Ishikawa (cell line): ENCODE results near the gene CD302.

Experiments used
- CEBPB ChIP-seq: IDR thresholded peaks from 2 replicates; pipeline ENCODE4 v1.6.1; 2012
- CREB1 ChIP-seq: IDR thresholded peaks from 2 replicates; pipeline ENCODE4 v1.6.1; 2012; ENCODE audit warnings: low read depth
- EGR1 ChIP-seq: IDR thresholded peaks from 2 replicates; pipeline ENCODE4 v1.6.1; 2012
- EP300 ChIP-seq: IDR thresholded peaks from 2 replicates; pipeline ENCODE4 v1.6.1; 2012; ENCODE audit warnings: borderline replicate concordance
- FOXM1 ChIP-seq: IDR thresholded peaks from 2 replicates; pipeline ENCODE4 v1.6.1; 2012; ENCODE audit warnings: low read depth, borderline replicate concordance
- NFIC ChIP-seq: IDR thresholded peaks from 2 replicates; pipeline ENCODE4 v1.6.1; 2012
- RAD21 ChIP-seq: IDR thresholded peaks from 2 replicates; pipeline ENCODE4 v1.6.1; 2012; ENCODE audit warnings: low read depth
- TAF1 ChIP-seq: IDR thresholded peaks from 2 replicates; pipeline ENCODE4 v1.6.1; 2012; ENCODE audit warnings: low read depth, mild to moderate bottlenecking
- TCF12 ChIP-seq: IDR thresholded peaks from 2 replicates; pipeline ENCODE4 v1.6.1; 2012; ENCODE audit warnings: low read depth
- TEAD4 ChIP-seq: IDR thresholded peaks from 2 replicates; pipeline ENCODE4 v1.6.1; 2012
- YY1 ChIP-seq: IDR thresholded peaks from 2 replicates; pipeline ENCODE4 v1.6.1; 2012; ENCODE audit warnings: low read depth
- ZBTB7A ChIP-seq: IDR thresholded peaks from 2 replicates; pipeline ENCODE4 v1.6.1; 2012; ENCODE audit warnings: low read depth
- TF ChIP-seq, protein P1 (sequence below): IDR thresholded peaks from 2 replicates; pipeline ENCODE4 v1.6.1; 2012
- TF ChIP-seq, protein P2 (sequence below): IDR thresholded peaks from 2 replicates; pipeline ENCODE4 v1.6.1; 2012
- TF ChIP-seq, protein P3 (sequence below): IDR thresholded peaks from 2 replicates; pipeline ENCODE4 v1.6.1; 2012; ENCODE audit warnings: low read depth, mild to moderate bottlenecking

Gene CD302

DNA sequence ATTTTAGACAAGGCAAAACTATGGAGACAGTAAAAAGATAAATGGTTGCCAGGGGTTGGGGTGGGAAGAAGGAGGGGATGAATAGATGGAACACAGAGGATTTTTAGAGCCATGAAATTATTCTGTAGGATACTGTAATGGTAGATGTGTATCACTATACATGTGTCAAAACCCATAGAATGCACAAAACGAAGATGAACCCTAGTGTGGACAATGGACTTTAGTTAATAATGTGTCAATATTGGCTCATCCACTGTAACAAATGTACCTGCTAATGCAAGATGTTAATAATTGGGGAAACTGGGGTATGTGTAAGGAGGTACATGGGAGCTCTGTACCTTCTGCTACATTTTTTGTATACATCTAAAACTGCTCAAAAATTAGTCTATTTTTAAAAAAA is 1.8 kb upstream of the CD302 start:
- TF ChIP-seq NFIC (no peak), EGR1 (no peak), TEAD4 (no peak), RAD21 (no peak), CEBPB (no peak), ZBTB7A (no peak), FOXM1 (no peak)
- TF ChIP-seq, protein P1, sequence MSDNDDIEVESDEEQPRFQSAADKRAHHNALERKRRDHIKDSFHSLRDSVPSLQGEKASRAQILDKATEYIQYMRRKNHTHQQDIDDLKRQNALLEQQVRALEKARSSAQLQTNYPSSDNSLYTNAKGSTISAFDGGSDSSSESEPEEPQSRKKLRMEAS = no peak
- TF ChIP-seq, protein P2, sequence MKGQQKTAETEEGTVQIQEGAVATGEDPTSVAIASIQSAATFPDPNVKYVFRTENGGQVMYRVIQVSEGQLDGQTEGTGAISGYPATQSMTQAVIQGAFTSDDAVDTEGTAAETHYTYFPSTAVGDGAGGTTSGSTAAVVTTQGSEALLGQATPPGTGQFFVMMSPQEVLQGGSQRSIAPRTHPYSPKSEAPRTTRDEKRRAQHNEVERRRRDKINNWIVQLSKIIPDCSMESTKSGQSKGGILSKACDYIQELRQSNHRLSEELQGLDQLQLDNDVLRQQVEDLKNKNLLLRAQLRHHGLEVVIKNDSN = no peak

DNA sequence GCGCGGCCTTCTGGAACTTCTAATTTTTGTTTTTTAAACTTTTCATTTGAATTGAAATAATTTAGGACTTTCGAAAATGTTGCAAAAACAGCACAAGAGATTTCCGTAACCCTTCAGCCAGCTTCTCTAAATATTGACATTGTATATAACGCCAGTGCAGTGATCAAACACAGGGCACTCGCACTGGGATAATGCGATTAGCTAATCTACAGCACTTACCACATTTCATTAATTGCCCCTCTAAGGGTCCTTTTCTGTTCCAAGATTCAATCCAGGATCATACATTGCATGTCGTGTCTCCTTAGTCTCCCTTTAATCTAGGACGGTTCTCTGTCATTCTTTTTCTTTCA is 343 bp upstream of the CD302 start:
- no peak for TF ChIP-seq YY1

DNA sequence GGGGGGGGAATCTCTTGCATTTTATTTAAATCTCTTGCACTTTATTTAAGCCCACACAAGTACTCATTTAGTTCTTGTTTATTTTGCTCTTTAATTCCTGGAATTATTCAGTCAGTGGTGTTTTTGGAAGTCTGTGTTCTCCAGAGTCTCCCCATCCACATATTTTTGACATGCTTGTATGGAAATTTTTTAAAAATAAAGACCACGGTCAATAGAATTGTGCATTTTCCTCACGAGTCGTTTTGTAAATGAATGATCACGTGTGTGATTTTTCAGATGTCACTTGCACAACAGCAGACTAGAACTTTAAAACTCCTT is 824 bp downstream of the CD302 start:
- TF ChIP-seq, protein P3, sequence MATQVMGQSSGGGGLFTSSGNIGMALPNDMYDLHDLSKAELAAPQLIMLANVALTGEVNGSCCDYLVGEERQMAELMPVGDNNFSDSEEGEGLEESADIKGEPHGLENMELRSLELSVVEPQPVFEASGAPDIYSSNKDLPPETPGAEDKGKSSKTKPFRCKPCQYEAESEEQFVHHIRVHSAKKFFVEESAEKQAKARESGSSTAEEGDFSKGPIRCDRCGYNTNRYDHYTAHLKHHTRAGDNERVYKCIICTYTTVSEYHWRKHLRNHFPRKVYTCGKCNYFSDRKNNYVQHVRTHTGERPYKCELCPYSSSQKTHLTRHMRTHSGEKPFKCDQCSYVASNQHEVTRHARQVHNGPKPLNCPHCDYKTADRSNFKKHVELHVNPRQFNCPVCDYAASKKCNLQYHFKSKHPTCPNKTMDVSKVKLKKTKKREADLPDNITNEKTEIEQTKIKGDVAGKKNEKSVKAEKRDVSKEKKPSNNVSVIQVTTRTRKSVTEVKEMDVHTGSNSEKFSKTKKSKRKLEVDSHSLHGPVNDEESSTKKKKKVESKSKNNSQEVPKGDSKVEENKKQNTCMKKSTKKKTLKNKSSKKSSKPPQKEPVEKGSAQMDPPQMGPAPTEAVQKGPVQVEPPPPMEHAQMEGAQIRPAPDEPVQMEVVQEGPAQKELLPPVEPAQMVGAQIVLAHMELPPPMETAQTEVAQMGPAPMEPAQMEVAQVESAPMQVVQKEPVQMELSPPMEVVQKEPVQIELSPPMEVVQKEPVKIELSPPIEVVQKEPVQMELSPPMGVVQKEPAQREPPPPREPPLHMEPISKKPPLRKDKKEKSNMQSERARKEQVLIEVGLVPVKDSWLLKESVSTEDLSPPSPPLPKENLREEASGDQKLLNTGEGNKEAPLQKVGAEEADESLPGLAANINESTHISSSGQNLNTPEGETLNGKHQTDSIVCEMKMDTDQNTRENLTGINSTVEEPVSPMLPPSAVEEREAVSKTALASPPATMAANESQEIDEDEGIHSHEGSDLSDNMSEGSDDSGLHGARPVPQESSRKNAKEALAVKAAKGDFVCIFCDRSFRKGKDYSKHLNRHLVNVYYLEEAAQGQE = no peak
- TF ChIP-seq EGR1 (no peak), NFIC (no peak), TAF1 (no peak), YY1 (no peak), FOXM1 (no peak), ZBTB7A (no peak), TCF12 (no peak), RAD21 (no peak), CEBPB (no peak), TEAD4 (no peak), CREB1 (no peak), EP300 (no peak)
- TF ChIP-seq, protein P1 = no peak
- TF ChIP-seq, protein P2 = no peak

DNA sequence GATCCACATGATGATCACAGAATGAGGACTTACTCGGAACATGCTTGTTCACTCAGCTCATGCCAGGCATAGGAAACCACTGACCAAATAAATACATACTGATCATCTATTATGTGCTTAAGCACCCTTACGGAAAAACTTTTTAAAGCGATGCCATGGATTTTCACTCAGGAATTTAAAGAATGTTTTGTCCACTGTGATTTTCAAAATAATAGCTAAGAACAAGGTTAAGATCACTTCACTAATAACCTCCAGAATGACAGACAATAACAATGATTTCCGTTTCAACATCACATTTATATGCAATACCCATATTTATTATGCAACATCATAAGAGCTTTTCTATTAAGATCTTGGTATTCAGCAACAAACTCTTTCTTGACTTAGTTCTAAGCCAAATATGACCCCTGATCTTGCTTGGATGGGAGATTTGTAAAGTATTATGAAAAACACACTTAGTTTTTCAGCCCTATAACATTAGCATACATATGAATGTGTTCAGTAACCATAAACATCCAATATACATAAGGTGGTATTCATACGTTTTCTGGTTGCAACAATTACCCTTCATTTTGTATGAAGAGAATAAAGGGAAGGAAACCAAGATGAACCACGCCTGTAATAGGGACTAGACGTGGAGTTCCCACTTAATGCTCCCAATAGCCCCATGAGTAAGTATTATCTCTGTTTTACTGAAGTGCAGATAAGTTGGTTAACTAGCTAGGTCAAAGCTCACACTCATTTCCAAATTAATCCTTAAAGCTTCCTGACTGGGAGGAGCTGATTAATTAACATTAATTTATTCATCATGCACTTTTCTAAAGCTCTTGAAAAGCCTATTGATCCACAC is 1.9 kb downstream of the CD302 start:
- no peak for TF ChIP-seq TEAD4
- TF ChIP-seq TCF12 = no peak
- TF ChIP-seq FOXM1 = no peak
- TF ChIP-seq, protein P3 = no peak
- TF ChIP-seq YY1 = no peak
- TF ChIP-seq ZBTB7A = no peak
- no peak for TF ChIP-seq CEBPB
- TF ChIP-seq NFIC = no peak
- no peak for TF ChIP-seq RAD21

DNA sequence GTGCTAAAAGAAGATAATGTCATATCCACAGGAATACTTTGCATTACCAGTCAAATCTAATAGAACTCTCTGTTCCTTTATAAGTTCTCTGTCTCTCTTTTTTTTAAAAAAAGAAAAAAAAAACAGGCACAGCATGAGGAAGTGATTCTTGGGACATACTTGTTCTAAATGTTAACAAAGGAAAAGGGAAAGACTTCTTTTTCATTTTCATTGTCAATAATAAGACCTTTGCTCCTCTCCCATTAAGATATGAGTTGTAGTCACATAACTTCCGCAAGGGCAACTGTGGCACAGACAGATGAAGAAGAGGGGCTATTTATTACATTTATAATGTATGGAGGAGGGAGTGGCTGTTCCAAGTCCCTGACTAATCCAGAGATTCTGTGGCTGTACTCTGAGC is 4.7 kb downstream of the CD302 start:
- TF ChIP-seq, protein P1 = no peak
- TF ChIP-seq, protein P2 = no peak
- TF ChIP-seq EGR1 (no peak), RAD21 (no peak), NFIC (no peak), CREB1 (no peak), TEAD4 (no peak), TAF1 (no peak), YY1 (no peak), FOXM1 (no peak), TCF12 (no peak), ZBTB7A (no peak), EP300 (no peak), CEBPB (no peak)
- TF ChIP-seq, protein P3 = no peak
